ENCODE results near the gene ATP2B3.

The ATP2B3 gene

GRCh38 chrX:153517946-153518834 is 748 bp downstream of the ATP2B3 start:
- Histone ChIP-seq H3K9me3 (ENCODE audit: control insufficient read depth in 2 of 2, low read length in 2 of 2) (no peaks in the 10 kb centered on the region), H3K9ac (ENCODE audit: low read depth in 1 of 2, low read length in 2 of 2) (no peak overlapping the region), H3K4me1 (ENCODE audit: control insufficient read depth in 2 of 2, insufficient read depth in 2 of 2, low read length in 2 of 2) (no peaks in the 10 kb centered on the region), H3K27me3 (ENCODE audit: control insufficient read depth in 2 of 2, insufficient read depth in 2 of 2, low read length in 2 of 2) (peaks cover 18 to 25% of the 10 kb centered on the region in 2 donors), H3K27ac (ENCODE audit: low read depth in 2 of 2, low read length in 2 of 2) (no peak overlapping the region), H3K4me3 (ENCODE audit: low read length in 2 of 2) (no peak overlapping the region), H3K36me3 (ENCODE audit: control insufficient read depth in 2 of 2, insufficient read depth in 2 of 2, low read length in 2 of 2) (no peaks in the 10 kb centered on the region)

GRCh38 chrX:153519569-153520286 is 2.3 kb downstream of the ATP2B3 start:
- no peaks in the 10 kb centered on the region for H3K9me3 ChIP-seq (ENCODE audit: control insufficient read depth in 2 of 2, low read length in 2 of 2)
- no peaks in the 10 kb centered on the region for H3K4me1 ChIP-seq (ENCODE audit: control insufficient read depth in 2 of 2, insufficient read depth in 2 of 2, low read length in 2 of 2)
- no peaks in the 10 kb centered on the region for H3K36me3 ChIP-seq (ENCODE audit: control insufficient read depth in 2 of 2, insufficient read depth in 2 of 2, low read length in 2 of 2)
- no peak overlapping the region for H3K27ac ChIP-seq (ENCODE audit: low read depth in 2 of 2, low read length in 2 of 2)
- H3K9ac ChIP-seq (ENCODE audit: low read depth in 1 of 2, low read length in 2 of 2), result no peak overlapping the region
- no peak overlapping the region for H3K4me3 ChIP-seq (ENCODE audit: low read length in 2 of 2)
- H3K27me3 ChIP-seq (ENCODE audit: control insufficient read depth in 2 of 2, insufficient read depth in 2 of 2, low read length in 2 of 2), result peaks cover 18 to 25% of the 10 kb centered on the region in 2 donors

- no peak overlapping the region for H3K27ac ChIP-seq (ENCODE audit: low read depth in 2 of 2, low read length in 2 of 2)
- peaks cover 18 to 26% of the 10 kb centered on the region in 2 donors for H3K27me3 ChIP-seq (ENCODE audit: control insufficient read depth in 2 of 2, insufficient read depth in 2 of 2, low read length in 2 of 2)
Measured at GRCh38 chrX:153520287-153520917, 3.0 kb downstream of the ATP2B3 start.

GRCh38 chrX:153521034-153521433 is 3.6 kb downstream of the ATP2B3 start:
- Histone ChIP-seq H3K27ac (ENCODE audit: low read depth in 2 of 2, low read length in 2 of 2) (no peak overlapping the region), H3K9ac (ENCODE audit: low read depth in 1 of 2, low read length in 2 of 2) (no peak overlapping the region), H3K27me3 (ENCODE audit: control insufficient read depth in 2 of 2, insufficient read depth in 2 of 2, low read length in 2 of 2) (peaks cover 18 to 28% of the 10 kb centered on the region in 2 donors), H3K4me3 (ENCODE audit: low read length in 2 of 2) (no peak overlapping the region), H3K4me1 (ENCODE audit: control insufficient read depth in 2 of 2, insufficient read depth in 2 of 2, low read length in 2 of 2) (no peaks in the 10 kb centered on the region), H3K9me3 (ENCODE audit: control insufficient read depth in 2 of 2, low read length in 2 of 2) (no peaks in the 10 kb centered on the region), H3K36me3 (ENCODE audit: control insufficient read depth in 2 of 2, insufficient read depth in 2 of 2, low read length in 2 of 2) (no peaks in the 10 kb centered on the region)

More at GRCh38 chrX:153520287-153520917, 3.0 kb downstream of the ATP2B3 start:
- Histone ChIP-seq H3K4me1 (ENCODE audit: control insufficient read depth in 2 of 2, insufficient read depth in 2 of 2, low read length in 2 of 2) (no peaks in the 10 kb centered on the region), H3K36me3 (ENCODE audit: control insufficient read depth in 2 of 2, insufficient read depth in 2 of 2, low read length in 2 of 2) (no peaks in the 10 kb centered on the region), H3K9ac (ENCODE audit: low read depth in 1 of 2, low read length in 2 of 2) (no peak overlapping the region), H3K4me3 (ENCODE audit: low read length in 2 of 2) (no peak overlapping the region), H3K9me3 (ENCODE audit: control insufficient read depth in 2 of 2, low read length in 2 of 2) (no peaks in the 10 kb centered on the region)

- Histone ChIP-seq H3K4me1 (ENCODE audit: control insufficient read depth in 2 of 2, insufficient read depth in 2 of 2, low read length in 2 of 2) (no peaks in the 10 kb centered on the region), H3K9me3 (ENCODE audit: control insufficient read depth in 2 of 2, low read length in 2 of 2) (no peaks in the 10 kb centered on the region), H3K36me3 (ENCODE audit: control insufficient read depth in 2 of 2, insufficient read depth in 2 of 2, low read length in 2 of 2) (no peaks in the 10 kb centered on the region), H3K27me3 (ENCODE audit: control insufficient read depth in 2 of 2, insufficient read depth in 2 of 2, low read length in 2 of 2) (peaks cover 17 to 23% of the 10 kb centered on the region in 2 donors), H3K4me3 (ENCODE audit: low read length in 2 of 2) (no peak overlapping the region), H3K27ac (ENCODE audit: low read depth in 2 of 2, low read length in 2 of 2) (no peak overlapping the region), H3K9ac (ENCODE audit: low read depth in 1 of 2, low read length in 2 of 2) (no peak overlapping the region)
Measured at GRCh38 chrX:153522259-153522658, 4.8 kb downstream of the ATP2B3 start.

- Histone ChIP-seq H3K9me3 (ENCODE audit: control insufficient read depth in 2 of 2, low read length in 2 of 2) (no peaks in the 10 kb centered on the region), H3K27ac (ENCODE audit: low read depth in 2 of 2, low read length in 2 of 2) (no peak overlapping the region), H3K27me3 (ENCODE audit: control insufficient read depth in 2 of 2, insufficient read depth in 2 of 2, low read length in 2 of 2) (peaks cover 17 to 23% of the 10 kb centered on the region in 2 donors), H3K4me3 (ENCODE audit: low read length in 2 of 2) (no peak overlapping the region), H3K36me3 (ENCODE audit: control insufficient read depth in 2 of 2, insufficient read depth in 2 of 2, low read length in 2 of 2) (no peaks in the 10 kb centered on the region), H3K4me1 (ENCODE audit: control insufficient read depth in 2 of 2, insufficient read depth in 2 of 2, low read length in 2 of 2) (no peaks in the 10 kb centered on the region), H3K9ac (ENCODE audit: low read depth in 1 of 2, low read length in 2 of 2) (no peak overlapping the region)
Measured at GRCh38 chrX:153523269-153523668, 5.8 kb downstream of the ATP2B3 start.

GRCh38 chrX:153524234-153524633 is 6.8 kb downstream of the ATP2B3 start:
- Histone ChIP-seq H3K9me3 (ENCODE audit: control insufficient read depth in 2 of 2, low read length in 2 of 2) (no peaks in the 10 kb centered on the region), H3K27ac (ENCODE audit: low read depth in 2 of 2, low read length in 2 of 2) (no peak overlapping the region), H3K4me1 (ENCODE audit: control insufficient read depth in 2 of 2, insufficient read depth in 2 of 2, low read length in 2 of 2) (no peaks in the 10 kb centered on the region), H3K9ac (ENCODE audit: low read depth in 1 of 2, low read length in 2 of 2) (no peak overlapping the region), H3K27me3 (ENCODE audit: control insufficient read depth in 2 of 2, insufficient read depth in 2 of 2, low read length in 2 of 2) (peaks cover 14 to 17% of the 10 kb centered on the region in 2 donors), H3K4me3 (ENCODE audit: low read length in 2 of 2) (no peak overlapping the region), H3K36me3 (ENCODE audit: control insufficient read depth in 2 of 2, insufficient read depth in 2 of 2, low read length in 2 of 2) (no peaks in the 10 kb centered on the region)

- no peaks in the 10 kb centered on the region for H3K36me3 ChIP-seq (ENCODE audit: control insufficient read depth in 2 of 2, insufficient read depth in 2 of 2, low read length in 2 of 2)
- no peak overlapping the region for H3K9ac ChIP-seq (ENCODE audit: low read depth in 1 of 2, low read length in 2 of 2)
- peaks cover 9 to 17% of the 10 kb centered on the region in 2 donors for H3K27me3 ChIP-seq (ENCODE audit: control insufficient read depth in 2 of 2, insufficient read depth in 2 of 2, low read length in 2 of 2)
- no peak overlapping the region for H3K27ac ChIP-seq (ENCODE audit: low read depth in 2 of 2, low read length in 2 of 2)
- H3K4me1 ChIP-seq (ENCODE audit: control insufficient read depth in 2 of 2, insufficient read depth in 2 of 2, low read length in 2 of 2), result no peaks in the 10 kb centered on the region
- H3K9me3 ChIP-seq (ENCODE audit: control insufficient read depth in 2 of 2, low read length in 2 of 2), result no peaks in the 10 kb centered on the region
- no peak overlapping the region for H3K4me3 ChIP-seq (ENCODE audit: low read length in 2 of 2)
Measured at GRCh38 chrX:153525451-153525850, 8.0 kb downstream of the ATP2B3 start.

- H3K36me3 ChIP-seq (ENCODE audit: control insufficient read depth in 2 of 2, insufficient read depth in 2 of 2, low read length in 2 of 2), result no peaks in the 10 kb centered on the region
- H3K9me3 ChIP-seq (ENCODE audit: control insufficient read depth in 2 of 2, low read length in 2 of 2), result no peaks in the 10 kb centered on the region
- H3K4me1 ChIP-seq (ENCODE audit: control insufficient read depth in 2 of 2, insufficient read depth in 2 of 2, low read length in 2 of 2), result no peaks in the 10 kb centered on the region
- H3K4me3 ChIP-seq (ENCODE audit: low read length in 2 of 2), result no peak overlapping the region
- H3K27me3 ChIP-seq (ENCODE audit: control insufficient read depth in 2 of 2, insufficient read depth in 2 of 2, low read length in 2 of 2), result peaks cover 7 to 13% of the 10 kb centered on the region in 2 donors
- no peak overlapping the region for H3K9ac ChIP-seq (ENCODE audit: low read depth in 1 of 2, low read length in 2 of 2)
- no peak overlapping the region for H3K27ac ChIP-seq (ENCODE audit: low read depth in 2 of 2, low read length in 2 of 2)
Measured at GRCh38 chrX:153526042-153526441, 8.6 kb downstream of the ATP2B3 start.

GRCh38 chrX:153526801-153527200 is 9.4 kb downstream of the ATP2B3 start:
- Histone ChIP-seq H3K9ac (ENCODE audit: low read depth in 1 of 2, low read length in 2 of 2) (no peak overlapping the region), H3K36me3 (ENCODE audit: control insufficient read depth in 2 of 2, insufficient read depth in 2 of 2, low read length in 2 of 2) (no peaks in the 10 kb centered on the region), H3K9me3 (ENCODE audit: control insufficient read depth in 2 of 2, low read length in 2 of 2) (no peaks in the 10 kb centered on the region), H3K27ac (ENCODE audit: low read depth in 2 of 2, low read length in 2 of 2) (no peak overlapping the region), H3K4me3 (ENCODE audit: low read length in 2 of 2) (no peak overlapping the region), H3K27me3 (ENCODE audit: control insufficient read depth in 2 of 2, insufficient read depth in 2 of 2, low read length in 2 of 2) (peaks cover 7 to 11% of the 10 kb centered on the region in 2 donors), H3K4me1 (ENCODE audit: control insufficient read depth in 2 of 2, insufficient read depth in 2 of 2, low read length in 2 of 2) (no peaks in the 10 kb centered on the region)
